IMR-90 (cell line): ENCODE results near the gene GAS7. TPM values are rescaled to one million over a fixed set of nuclear protein-coding genes. Genes with fewer than 3 reads are reported as not detected.

Source experiments
- ATAC-seq: fragments of 200-7000 bp; cut with Tn5 transposase; 2 replicates; pipeline ENCODE4 v1.9.1; 2020; ENCODE audit warnings: low read depth, mild to moderate bottlenecking, moderate library complexity
- BruUV-seq: library from RNA; stranded (reverse); fragments of 400-500 nt; replicated peaks from 2 replicates; lab custom pipeline; 2021; lab: Mats Ljungman, UMichigan
- CTCF ChIA-PET: fragments of 300-600 bp; formaldehyde crosslinking; extraction: SDS; loops from one replicate; lab custom pipeline; 2021; ENCODE audit warnings: antibody characterized with exemption; lab: Yijun Ruan, JAX
- POLR2A ChIA-PET: fragments of 300-600 bp; sonication (Branson Sonifier 250); formaldehyde crosslinking; loops from one replicate; lab custom pipeline; 2022; ENCODE audit warnings: antibody characterized with exemption; ENCODE audit not compliant: unreplicated experiment; lab: Charles Lee
- DNase-seq: peaks from one replicate; pipeline ENCODE4 v3.0.0; 2013
- H2AFZ ChIP-seq: replicated peaks from 2 replicates; pipeline ENCODE3; 2013; ENCODE audit warnings: low read length, mild to moderate bottlenecking; ENCODE audit not compliant: poor library complexity
- H2AK5ac ChIP-seq: 2 replicates; pipeline ENCODE4 v1.6.1; 2013; ENCODE audit warnings: low read depth, low read length, inconsistent platforms
- H2AK9ac ChIP-seq: replicated peaks from 2 replicates; pipeline ENCODE3; 2013; ENCODE audit warnings: mild to moderate bottlenecking, low read depth, low read length, moderate library complexity; ENCODE audit not compliant: poor library complexity
- H2BK120ac ChIP-seq: 2 replicates; pipeline ENCODE4 v1.6.1; 2013; ENCODE audit warnings: low read depth, low read length, inconsistent platforms
- H2BK15ac ChIP-seq: 3 replicates; pipeline ENCODE4 v1.6.1; 2013; ENCODE audit warnings: low read depth, low read length, inconsistent platforms
- H2BK20ac ChIP-seq: 2 replicates; pipeline ENCODE4 v1.6.1; 2013; ENCODE audit warnings: low read depth, mild to moderate bottlenecking, inconsistent platforms, low read length, moderate library complexity
- H2BK5ac ChIP-seq: 2 replicates; pipeline ENCODE4 v1.6.1; 2013; ENCODE audit warnings: mild to moderate bottlenecking, low read depth, low read length, inconsistent platforms; ENCODE audit not compliant: poor library complexity, severe bottlenecking
- H3K14ac ChIP-seq: replicated peaks from 2 replicates; pipeline ENCODE4 v1.6.1; 2013; ENCODE audit warnings: low read depth, low read length, inconsistent platforms
- H3K18ac ChIP-seq: 2 replicates; pipeline ENCODE4 v1.6.1; 2013; ENCODE audit warnings: low read depth, low read length, control low read depth
- H3K23ac ChIP-seq: 2 replicates; pipeline ENCODE4 v1.6.1; 2013; ENCODE audit warnings: low read depth, low read length, inconsistent platforms
- H3K27ac ChIP-seq: 2 replicates; pipeline ENCODE4 v1.5.1; 2013; ENCODE audit warnings: mild to moderate bottlenecking, control low read depth, low read length; ENCODE audit not compliant: insufficient read depth
- H3K27me3 ChIP-seq: 2 replicates; pipeline ENCODE4 v1.6.1; 2013; ENCODE audit warnings: low read length; ENCODE audit not compliant: control insufficient read depth, insufficient read depth
- H3K36me3 ChIP-seq: 2 replicates; pipeline ENCODE4 v1.6.1; 2013; ENCODE audit warnings: low read length, mixed read lengths; ENCODE audit not compliant: control insufficient read depth, insufficient read depth
- H3K4ac ChIP-seq: 2 replicates; pipeline ENCODE4 v1.6.1; 2013; ENCODE audit warnings: low read depth, low read length, inconsistent platforms
- H3K4me1 ChIP-seq: 2 replicates; pipeline ENCODE4 v1.6.1; 2013; ENCODE audit warnings: low read length, mixed read lengths; ENCODE audit not compliant: control insufficient read depth, insufficient read depth
- H3K4me2 ChIP-seq: 2 replicates; pipeline ENCODE4 v1.6.1; 2013; ENCODE audit warnings: low read depth, mild to moderate bottlenecking, control low read depth, low read length, moderate library complexity
- H3K4me3 ChIP-seq: 2 replicates; pipeline ENCODE4 v1.5.1; 2013; ENCODE audit warnings: low read depth, mild to moderate bottlenecking, control low read depth, low read length, moderate library complexity; ENCODE audit not compliant: insufficient read depth
- H3K56ac ChIP-seq: 2 replicates; pipeline ENCODE4 v1.6.1; 2013; ENCODE audit warnings: low read length, inconsistent platforms; ENCODE audit not compliant: insufficient read depth; ENCODE audit errors: extremely low read depth
- H3K79me1 ChIP-seq, 2 experiments: 2 replicates each; pipeline ENCODE4 v1.6.1; 2013; ENCODE audit warnings: low read length in 2 of 2, inconsistent platforms in 1 of 2, low read depth in 1 of 2
- H3K9ac ChIP-seq: 2 replicates; pipeline ENCODE4 v1.6.1; 2013; ENCODE audit warnings: low read depth, low read length, control low read depth
- H3K9me1 ChIP-seq: 2 replicates; pipeline ENCODE4 v1.6.1; 2013; ENCODE audit warnings: low read length, inconsistent platforms; ENCODE audit not compliant: insufficient read depth
- H3K9me3 ChIP-seq: 2 replicates; pipeline ENCODE4 v1.6.1; 2013; ENCODE audit warnings: low read length; ENCODE audit not compliant: control insufficient read depth, insufficient read depth
- H4K20me1 ChIP-seq: 2 replicates; pipeline ENCODE4 v1.6.1; 2013; ENCODE audit warnings: low read length, inconsistent platforms; ENCODE audit not compliant: insufficient read depth
- H4K5ac ChIP-seq: 2 replicates; pipeline ENCODE4 v1.6.1; 2013; ENCODE audit warnings: mild to moderate bottlenecking, low read depth, low read length, control low read depth
- H4K8ac ChIP-seq, 2 experiments: 2 replicates each; pipeline ENCODE4 v1.6.1; 2013; ENCODE audit warnings: low read depth in 2 of 2, low read length in 2 of 2, control low read depth in 1 of 2, inconsistent platforms in 1 of 2
- H4K91ac ChIP-seq: 2 replicates; pipeline ENCODE4 v1.6.1; 2013; ENCODE audit warnings: low read depth, low read length, inconsistent platforms; ENCODE audit not compliant: insufficient read depth
- CEBPB ChIP-seq: IDR thresholded peaks from 2 replicates; pipeline ENCODE4 v1.6.1; 2012; ENCODE audit warnings: low read depth, low read length, improper control_type of control experiment
- CTCF ChIP-seq: conservative IDR thresholded peaks from 2 replicates; pipeline ENCODE4 v1.5.1; 2012; ENCODE audit warnings: mild to moderate bottlenecking, low read depth, low read length, improper control_type of control experiment
- dilution Hi-C: fragments of 300-500 bp; cut with HindIII; formaldehyde crosslinking; loops from one replicate; pipeline ENCODE4 v1.14.3; 2018; ENCODE audit warnings: low sequenced_read_pairs; ENCODE audit not compliant: unreplicated experiment
- in situ Hi-C: fragments of 300-500 bp; cut with MboI; formaldehyde crosslinking; loops from 3 replicates; pipeline ENCODE4 v1.14.3; 2019; ENCODE audit warnings: low sequenced_read_pairs, inconsistent platforms, mixed read lengths
- intact Hi-C: fragments of 100-400 bp; cut with micrococcal nuclease; formaldehyde crosslinking; loops from 2 replicates; pipeline ENCODE4 v1.10.0; 2022
- polyA plus RNA-seq, 3 experiments: library from polyadenylated mRNA; depleted of rRNA; stranded (reverse); fragments of >200 nt; gene quantifications; 2 replicates each; pipeline ENCODE4 v1.2.3, GENCODE V29; 2012; ENCODE audit warnings: low replicate concordance in 1 of 3
- total RNA-seq: library from RNA; depleted of rRNA; stranded (reverse); fragments of >200 nt; gene quantifications from 2 replicates; pipeline ENCODE4 v1.2.3, GENCODE V29; 2012

The GAS7 gene
- total and polyA plus RNA-seq, 2 of the 4 experiments (the other 2 are of a cell fraction): 4.6 to 5.0 TPM

DNA sequence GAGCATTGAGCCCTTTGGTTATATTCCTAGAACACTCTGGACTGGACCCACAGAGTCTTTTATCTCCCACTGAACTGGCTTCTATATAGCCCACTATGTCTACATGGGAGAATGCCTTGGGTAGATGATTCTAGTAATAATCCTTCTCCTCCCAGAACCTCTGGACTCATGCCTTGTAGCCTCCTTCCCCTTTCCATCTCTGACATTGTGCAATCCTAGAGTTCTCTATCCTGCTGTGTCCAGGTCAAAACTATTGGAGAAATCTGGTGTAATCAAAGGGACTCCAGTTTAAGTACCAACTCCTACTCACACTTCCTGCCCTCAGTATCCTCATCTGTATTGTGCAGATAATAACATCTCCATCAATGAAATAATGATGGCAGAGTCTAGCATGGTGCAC lies 302.5 kb downstream of the GAS7 start:
- H2BK5ac ChIP-seq: no peak overlapping the region
- H2AFZ ChIP-seq: no peak overlapping the region
- no peaks in the 10 kb centered on the region for H3K9me1 ChIP-seq
- BruUV-seq: no TSS peak
- H3K27me3 ChIP-seq: no peaks in the 10 kb centered on the region; the same call in 1 of the 2 replicates
- intact Hi-C loops (no loop called here), in situ Hi-C loops (no loop called here), dilution Hi-C loops (no loop called here)
- no peaks in the 10 kb centered on the region for H4K20me1 ChIP-seq
- no peak overlapping the region for H3K23ac ChIP-seq
- no peak overlapping the region for H3K14ac ChIP-seq
- no peak overlapping the region for H2AK5ac ChIP-seq
- no peak overlapping the region for H4K91ac ChIP-seq
- ChIA-PET POLR2A (no interaction called here), CTCF (no interaction called here)
- H2BK120ac ChIP-seq: no peak overlapping the region
- TF ChIP-seq CEBPB: peak; percentile 62
- TF ChIP-seq CTCF: no peak
- no peak overlapping the region for H3K56ac ChIP-seq
- no peak overlapping the region for H4K5ac ChIP-seq
- H3K27ac ChIP-seq: no peak overlapping the region
- H3K4me3 ChIP-seq: no peak overlapping the region
- no peak overlapping the region for H3K4me2 ChIP-seq
- peaks cover 6% of the 10 kb centered on the region for H3K4me1 ChIP-seq
- no peak overlapping the region for H3K9ac ChIP-seq
- no peak overlapping the region for H4K8ac ChIP-seq
- no peaks in the 10 kb centered on the region for H3K9me3 ChIP-seq
- no peaks in the 10 kb centered on the region for H3K36me3 ChIP-seq
- no peak overlapping the region for H3K4ac ChIP-seq
- no peak for DNase-seq
- H3K18ac ChIP-seq: no peak overlapping the region
- H2BK15ac ChIP-seq: no peak overlapping the region
- H3K79me1 ChIP-seq: no peaks in the 10 kb centered on the region
- no peak for ATAC-seq
- H2AK9ac ChIP-seq: no peak overlapping the region
- no peak overlapping the region for H2BK20ac ChIP-seq
